HL-60 (cell line): ENCODE results near the gene DDX5.

Source experiments
- DNase-seq, 2 experiments: peaks; one replicate each; pipeline ENCODE4 v3.0.0-alpha.2; 2010 to 2020; ENCODE audit warnings: low read depth in 1 of 2, low spot score in 1 of 2
- H3K27ac ChIP-seq: fragments of 250-450 bp; sonication (Bioruptor Pico); replicated peaks from 2 replicates; pipeline ENCODE4 v1.5.1; 2020; ENCODE audit warnings: mild to moderate bottlenecking, moderate library complexity
- H3K27me3 ChIP-seq: fragments of 250-450 bp; sonication (Bioruptor Pico); 2 replicates; pipeline ENCODE4 v1.5.1; 2021; ENCODE audit warnings: mild to moderate bottlenecking, moderate library complexity; ENCODE audit not compliant: insufficient read depth, poor library complexity, severe bottlenecking
- H3K4me3 ChIP-seq: replicated peaks from 2 replicates; pipeline ENCODE4 v1.5.1; 2011; ENCODE audit warnings: mild to moderate bottlenecking, control low read depth, low read length; ENCODE audit not compliant: insufficient read depth
- CTCF ChIP-seq: IDR thresholded peaks from one replicate; pipeline ENCODE4 v1.5.1; 2011; ENCODE audit warnings: low read length, control low read depth, inconsistent platforms; ENCODE audit not compliant: insufficient read depth
- GABPA ChIP-seq: IDR thresholded peaks from 2 replicates; pipeline ENCODE4 v1.6.1; 2012; ENCODE audit warnings: low read depth
- POLR2AphosphoS5 ChIP-seq: IDR thresholded peaks from 2 replicates; pipeline ENCODE4 v1.6.1; 2012; ENCODE audit warnings: low read depth
- REST ChIP-seq: IDR thresholded peaks from 2 replicates; pipeline ENCODE4 v1.6.1; 2012; ENCODE audit warnings: low read depth; ENCODE audit not compliant: insufficient replicate concordance
- SPI1 ChIP-seq: IDR thresholded peaks from 2 replicates; pipeline ENCODE4 v1.6.1; 2012; ENCODE audit warnings: low read depth, mild to moderate bottlenecking, borderline replicate concordance

DDX5 gene

DNA sequence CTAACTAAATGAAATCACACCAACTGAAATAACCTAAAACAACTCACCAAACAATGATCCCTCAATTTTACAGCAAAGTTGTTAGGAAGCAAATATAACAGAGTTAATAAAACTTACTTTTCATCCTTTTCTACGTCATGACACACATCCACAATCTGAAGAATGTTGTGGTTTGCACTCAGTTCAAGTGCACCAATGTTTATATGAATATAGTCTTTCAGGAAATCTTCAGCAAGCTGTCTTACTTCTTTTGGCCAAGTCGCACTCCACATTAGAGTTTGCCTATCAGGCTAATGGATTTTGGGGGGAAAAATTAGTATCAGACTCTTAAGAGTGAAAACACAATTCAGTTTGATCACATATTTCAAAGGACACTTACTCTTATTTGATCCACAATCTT, 3.3 kb downstream of the DDX5 start:
- TF ChIP-seq GABPA (no peak), REST (no peak), SPI1 (no peak), CTCF (no peak), POLR2AphosphoS5 (no peak)
- DNase-seq: peak in 1 of 2 experiments; percentile 29
- Histone ChIP-seq H3K27me3 (no peaks in the 10 kb centered on the region), H3K4me3 (no peak overlapping the region), H3K27ac (no peak overlapping the region)

DNA sequence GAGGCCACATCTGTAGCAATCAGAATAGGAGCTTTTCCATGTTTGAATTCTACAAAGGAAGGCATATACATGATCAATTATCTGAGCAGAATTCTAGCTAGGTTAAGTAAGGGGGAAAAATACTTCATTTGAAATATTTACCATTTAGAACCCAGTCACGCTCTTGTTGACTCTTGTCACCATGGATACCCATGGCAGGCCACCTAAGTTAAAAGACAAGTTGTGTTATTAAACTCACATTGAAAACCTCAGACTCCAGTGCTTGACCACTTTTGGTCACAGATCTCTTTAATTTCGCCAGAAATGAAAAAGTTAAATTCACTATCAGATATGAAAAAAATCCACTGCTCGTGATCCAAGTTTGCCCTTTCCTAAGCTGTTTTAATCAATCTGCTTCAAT, 4.1 kb downstream of the DDX5 start:
- no peaks in the 10 kb centered on the region for H3K27me3 ChIP-seq

GRCh38 chr17:64500862-64501765, 5.0 kb downstream of the DDX5 start:
- Histone ChIP-seq H3K27me3 (no peaks in the 10 kb centered on the region), H3K27ac (no peak overlapping the region), H3K4me3 (no peak overlapping the region)
- peak in 1 of 2 experiments; percentile 47 for DNase-seq
- TF ChIP-seq POLR2AphosphoS5: peak; percentile 22; the same call in 1 of the 2 replicates
- no peak for TF ChIP-seq CTCF

More for the DNA sequence above, 4.1 kb downstream of the DDX5 start:
- H3K27ac ChIP-seq: no peak overlapping the region
- TF ChIP-seq POLR2AphosphoS5: no peak
- no peak for TF ChIP-seq REST
- TF ChIP-seq GABPA: no peak
- DNase-seq: peak in 1 of 2 experiments; percentile 38
- no peak overlapping the region for H3K4me3 ChIP-seq

- TF ChIP-seq CTCF: no peak
- no peak for TF ChIP-seq GABPA
- no peak for TF ChIP-seq SPI1
- TF ChIP-seq POLR2AphosphoS5: no peak
- no peak for TF ChIP-seq REST
- DNase-seq: peak in 1 of 2 experiments; percentile 39
- no peak overlapping the region for H3K27ac ChIP-seq
- no peaks in the 10 kb centered on the region for H3K27me3 ChIP-seq
- no peak overlapping the region for H3K4me3 ChIP-seq
Measured at GRCh38 chr17:64500487-64500859, 5.6 kb downstream of the DDX5 start.
